Stimulated activated CD8-positive, alpha-beta memory T cell treated with anti-CD3 and anti-CD28 coated beads, Interleukin-12 subunit alpha, Interleukin-12 subunit beta, amount 100 ng/mL, for 4 hours (primary cell): ENCODE data around the gene SURF4.
"Not testable (repeated sequence)": the region's sequence is repeated elsewhere in the genome, so short reads cannot be mapped to it uniquely, and the experiment has no call there.

Experiments used
- DNase-seq: peaks from one replicate; pipeline ENCODE4 v3.0.0-alpha.2; 2020; ENCODE audit warnings: low read depth

The SURF4 gene

DNA sequence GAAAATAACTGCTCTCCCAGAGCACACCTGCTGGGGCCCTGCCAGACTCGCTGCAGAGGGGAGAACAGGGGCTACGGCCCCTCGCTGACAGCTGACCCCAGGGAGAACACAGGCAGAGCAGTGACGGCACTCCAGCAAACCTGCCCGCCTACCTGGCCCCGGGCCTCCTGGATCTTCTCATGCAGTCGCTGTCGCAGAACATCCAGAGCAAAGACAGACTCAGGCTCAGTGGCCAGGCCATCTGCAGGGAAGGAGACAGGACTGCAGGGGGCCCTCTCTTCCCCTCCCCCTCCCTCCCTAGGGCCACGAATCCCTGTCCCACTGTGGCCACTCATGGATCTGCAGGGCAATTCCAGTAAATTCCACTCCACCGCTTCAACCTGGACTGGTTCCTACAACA, 42.3 kb downstream of the SURF4 start:
- no peak for DNase-seq

GRCh38 chr9:133333011-133333410, 42.8 kb downstream of the SURF4 start:
- DNase-seq = no peak

DNA sequence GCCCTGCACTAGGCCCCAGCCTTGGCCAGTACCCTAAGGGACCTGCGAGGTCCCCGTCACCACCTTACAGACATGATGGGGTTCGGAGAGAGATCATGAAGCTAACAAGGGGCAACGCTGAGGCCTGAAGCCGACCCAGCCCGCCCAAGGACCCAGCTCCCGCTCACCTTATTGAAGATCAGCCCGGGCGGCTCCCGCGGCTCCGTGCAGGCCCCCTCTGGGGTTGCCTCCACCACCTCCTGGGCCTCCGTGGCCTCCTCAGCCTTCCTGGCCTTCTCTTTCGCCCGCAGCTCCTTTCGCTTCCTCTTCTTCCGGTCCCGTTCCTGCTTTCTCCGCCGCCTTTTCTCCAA, 43.5 kb downstream of the SURF4 start:
- DNase-seq = no peak

DNA sequence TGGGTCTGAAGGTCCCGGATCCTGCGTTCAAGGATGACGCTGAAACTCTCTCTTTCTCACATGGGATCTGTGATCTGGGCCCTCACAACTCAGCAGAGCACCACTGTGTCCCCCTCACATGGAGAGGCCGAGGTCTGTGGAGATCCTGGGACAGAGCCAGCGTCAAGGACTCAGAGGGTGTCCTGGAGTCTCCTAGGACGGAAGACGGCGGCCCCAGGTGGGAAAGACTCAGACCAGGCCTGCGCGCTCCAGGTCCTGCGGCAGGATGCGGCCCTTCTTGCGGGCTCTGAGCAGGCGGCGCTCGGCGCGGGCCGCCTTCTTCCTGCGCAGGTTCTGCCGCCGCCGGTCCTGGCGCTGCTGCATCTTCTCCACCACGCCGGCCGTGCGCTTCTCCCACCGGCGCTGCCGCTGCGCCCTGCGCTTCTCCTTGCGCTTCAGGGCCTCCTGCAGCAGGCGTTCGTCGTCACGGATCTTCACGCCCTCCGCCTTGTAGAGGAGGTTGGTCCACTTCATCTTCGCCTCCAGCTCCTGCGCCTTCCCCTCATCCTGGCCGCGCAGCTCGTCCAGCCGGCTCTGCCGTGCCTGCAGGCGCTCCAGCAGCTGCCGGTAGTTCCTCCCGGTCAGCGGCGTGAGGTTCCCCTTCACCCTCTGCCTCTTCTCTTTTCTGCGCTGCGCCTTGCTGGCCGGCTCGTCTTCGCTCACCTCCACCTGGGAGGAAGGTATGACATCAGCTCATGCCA, 44.0 kb downstream of the SURF4 start:
- no peak for DNase-seq

- no peak for DNase-seq
Observed at GRCh38 chr9:133331221-133331620, 44.6 kb downstream of the SURF4 start.

DNA sequence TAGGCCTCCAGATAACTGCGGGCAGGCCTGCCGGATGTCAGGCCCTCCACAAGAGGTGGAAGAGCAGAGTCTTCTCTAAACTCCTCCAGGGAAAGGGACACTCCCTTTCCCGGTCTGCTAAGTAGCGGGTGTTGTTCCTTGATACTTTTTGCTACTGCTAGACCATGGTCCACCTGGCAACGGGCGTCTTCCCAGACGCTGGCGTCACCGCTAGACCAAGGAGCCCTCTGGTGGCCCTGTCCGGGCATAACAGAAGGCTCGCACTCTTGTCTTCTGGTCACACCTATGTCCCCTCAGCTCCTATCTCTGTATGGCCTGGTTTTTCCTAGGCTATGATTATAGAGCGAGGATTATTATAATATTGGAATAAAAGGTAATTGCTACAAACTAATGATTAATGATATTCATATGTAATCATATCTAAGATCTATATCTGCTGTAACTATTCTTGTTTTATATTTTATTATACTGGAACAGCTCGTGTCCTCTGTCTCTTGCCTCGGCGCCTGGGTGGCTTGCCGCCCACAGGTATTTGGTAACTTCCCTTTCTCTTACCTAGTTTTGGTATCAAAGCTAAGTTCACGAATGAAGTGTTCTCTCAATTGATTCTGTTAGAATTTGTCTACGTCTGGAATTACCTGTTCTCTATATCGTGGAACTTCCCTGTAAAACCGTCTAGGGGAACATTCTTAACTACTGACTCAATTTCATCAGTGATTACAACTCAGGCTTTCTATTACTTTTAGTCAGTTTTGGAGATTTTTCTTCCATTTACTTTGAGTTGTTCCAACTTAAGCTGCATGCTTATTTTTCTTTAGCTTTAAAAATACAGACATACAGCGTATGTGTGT, 46.3 kb downstream of the SURF4 start:
- not testable (repeated sequence) for DNase-seq

DNA sequence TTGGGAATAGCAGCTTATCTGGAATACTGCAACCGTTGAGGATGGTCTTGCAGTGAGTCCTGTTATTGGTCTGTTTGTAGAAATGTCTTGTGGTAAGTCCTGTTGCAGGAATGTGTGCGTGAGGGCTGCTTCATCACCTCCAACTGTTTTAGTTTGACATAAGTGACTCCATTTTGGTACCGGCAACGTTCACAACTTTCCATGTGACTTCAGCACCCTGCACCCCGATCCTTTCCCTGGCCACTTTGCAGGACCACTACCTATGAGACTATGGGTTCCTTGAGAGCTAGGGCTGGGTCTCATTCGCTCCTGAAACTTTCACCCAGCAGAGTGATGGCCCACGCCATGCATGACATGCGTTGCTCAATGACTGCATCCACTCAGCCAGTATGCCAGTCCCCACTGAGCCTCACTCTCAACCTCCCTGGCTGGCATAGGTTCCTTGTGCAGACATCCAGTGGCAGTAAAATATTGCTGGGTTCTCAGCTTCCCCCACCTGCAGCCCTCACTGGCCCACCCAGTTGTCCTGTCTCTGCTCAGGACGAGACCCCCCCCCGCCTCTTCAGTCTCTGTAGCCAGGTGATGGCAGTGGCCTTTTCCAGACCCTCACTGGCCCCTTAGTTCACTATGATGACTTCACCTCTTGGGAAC, 47.9 kb downstream of the SURF4 start:
- DNase-seq = no peak

DNA sequence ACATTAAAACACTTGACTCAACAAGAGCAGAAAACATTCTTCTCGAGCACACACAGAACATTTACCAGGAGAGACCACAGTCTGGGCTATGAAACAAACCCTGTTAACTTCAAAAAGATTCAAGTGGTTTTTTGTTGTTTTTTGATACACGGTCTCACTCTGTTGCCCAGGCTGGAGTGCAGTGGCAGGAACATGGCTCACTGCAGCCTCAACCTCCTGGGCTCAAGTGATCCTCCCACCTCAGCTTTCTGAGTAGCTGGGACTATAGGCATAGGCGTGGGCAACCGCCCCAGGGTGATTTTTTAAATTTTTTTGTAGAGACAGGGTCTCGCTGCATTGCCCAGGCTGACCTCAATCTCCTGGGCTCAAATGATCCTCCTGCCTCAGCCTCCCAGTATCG, 48.8 kb downstream of the SURF4 start:
- not testable (repeated sequence) for DNase-seq

GRCh38 chr9:133323991-133324703, 51.7 kb downstream of the SURF4 start:
- no peak for DNase-seq

DNA sequence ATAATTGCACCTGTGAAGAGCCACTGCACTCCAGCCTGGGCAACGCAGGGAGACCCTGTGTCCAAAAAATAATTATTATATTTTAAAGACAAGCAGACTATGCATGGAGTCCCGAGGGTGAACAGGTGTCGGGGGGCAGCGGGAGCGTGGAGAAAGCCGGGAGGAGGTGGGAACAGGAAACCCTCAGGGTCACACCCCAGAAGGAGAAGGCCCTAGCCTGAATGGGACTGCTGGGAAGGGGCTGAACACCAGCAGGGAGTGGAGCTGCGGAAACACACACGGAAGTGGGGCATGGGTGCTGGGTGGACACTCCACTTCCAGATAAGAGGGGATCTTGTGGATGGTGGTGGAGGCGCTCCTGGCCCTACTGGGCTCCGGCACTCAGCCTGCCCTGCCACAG, 52.6 kb downstream of the SURF4 start:
- DNase-seq = no peak

- no peak for DNase-seq
Observed at GRCh38 chr9:133322701-133323100, 53.2 kb downstream of the SURF4 start.

GRCh38 chr9:133321411-133321935, 54.4 kb downstream of the SURF4 start:
- no peak for DNase-seq

DNA sequence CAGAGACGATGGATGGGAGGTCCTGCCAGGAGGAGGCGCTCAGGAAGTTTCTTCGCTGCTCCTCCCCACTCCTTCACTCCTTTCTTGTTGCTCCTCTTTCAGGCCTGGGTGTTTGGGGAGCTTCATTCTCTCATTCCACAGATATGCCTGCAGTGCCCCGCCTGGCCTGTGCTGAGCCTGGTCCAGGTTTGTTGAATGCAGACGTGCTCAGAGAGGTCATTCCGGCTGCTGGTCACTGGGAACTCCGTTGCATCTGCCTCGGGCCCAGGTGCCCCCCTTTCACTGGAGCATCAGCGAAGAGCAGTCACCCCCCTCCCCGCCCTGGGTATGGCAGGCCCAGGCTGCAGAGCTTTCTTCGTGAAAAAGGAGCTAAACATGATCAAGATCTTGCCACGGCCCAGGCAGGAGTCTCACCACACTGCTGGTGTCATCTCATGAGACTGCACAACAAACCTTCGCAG, 55.4 kb downstream of the SURF4 start:
- no peak for DNase-seq

- DNase-seq = not testable (repeated sequence)
Observed at GRCh38 chr9:133317551-133317950, 58.3 kb downstream of the SURF4 start.

DNA sequence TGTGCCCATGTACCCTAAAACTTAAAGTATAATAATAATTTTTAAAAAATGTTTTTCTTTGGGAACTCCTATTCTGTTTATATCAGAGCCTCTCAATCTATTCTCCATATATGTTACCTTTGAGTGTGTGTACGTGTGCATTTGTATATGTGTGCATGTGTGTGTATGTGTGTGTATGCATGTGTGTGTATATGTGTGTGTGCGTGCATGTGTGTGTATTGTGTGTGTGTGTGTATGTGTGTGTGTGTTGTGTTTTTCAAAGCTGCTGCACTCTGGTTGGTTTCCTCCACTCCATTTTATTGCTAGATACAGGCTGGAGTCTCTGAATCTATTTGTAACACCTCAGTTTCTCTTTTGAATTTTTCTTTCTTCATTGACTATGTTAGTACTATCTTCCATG, 59.9 kb downstream of the SURF4 start:
- no peak for DNase-seq
